HepG2 (cell line): ENCODE data around the gene GRK5. TPM values are rescaled to one million over a fixed set of nuclear protein-coding genes. Genes with fewer than 3 reads are reported as not detected.

ENCODE experiments used
- ARID2 ChIP-seq: sonication (generic); formaldehyde crosslinking; IDR thresholded peaks from 2 replicates; pipeline ENCODE4 v1.8.1; 2022; ENCODE audit warnings: mild to moderate bottlenecking, missing genetic modification reagents, borderline replicate concordance
- GATAD2A ChIP-seq: IDR thresholded peaks from 2 replicates; pipeline ENCODE4 v1.6.1; 2016
- MIER2 ChIP-seq: IDR thresholded peaks from 2 replicates; pipeline ENCODE4 v1.6.1; 2016; ENCODE audit warnings: missing biosample characterization, missing genetic modification reagents
- MIER3 ChIP-seq: IDR thresholded peaks from 2 replicates; pipeline ENCODE4 v1.6.1; 2016; ENCODE audit warnings: missing compliant biosample characterization, borderline replicate concordance
- MLX ChIP-seq: IDR thresholded peaks from 2 replicates; pipeline ENCODE4 v1.6.1; 2016
- MYC ChIP-seq: sonication (generic); formaldehyde crosslinking; IDR thresholded peaks from 2 replicates; pipeline ENCODE4 v1.9.0; 2021; ENCODE audit warnings: missing genetic modification reagents, borderline replicate concordance
- NFYB ChIP-seq: sonication (generic); formaldehyde crosslinking; IDR thresholded peaks from 2 replicates; pipeline ENCODE4 v1.4.0; 2020; ENCODE audit warnings: missing genetic modification reagents
- NR2F6 ChIP-seq, 2 experiments: IDR thresholded peaks; 2 replicates each; pipeline ENCODE4 v1.6.1; 2016; ENCODE audit warnings: antibody characterized with exemption in 1 of 2, mild to moderate bottlenecking in 1 of 2
- SAFB2 ChIP-seq: sonication (generic); formaldehyde crosslinking; IDR thresholded peaks from 2 replicates; pipeline ENCODE4 v1.5.1; 2020; ENCODE audit warnings: missing genetic modification reagents, low read depth, mild to moderate bottlenecking, borderline replicate concordance
- SOX5 ChIP-seq: IDR thresholded peaks from 2 replicates; pipeline ENCODE4 v1.6.1; 2016; ENCODE audit warnings: borderline replicate concordance
- THRA ChIP-seq: sonication (generic); formaldehyde crosslinking; IDR thresholded peaks from 2 replicates; pipeline ENCODE4 v1.4.0; 2020; ENCODE audit warnings: missing genetic modification reagents, borderline replicate concordance
- ZBTB14 ChIP-seq: sonication (generic); formaldehyde crosslinking; IDR thresholded peaks from 2 replicates; pipeline ENCODE4 v1.4.0; 2020; ENCODE audit warnings: missing genetic modification reagents
- ZFP37 ChIP-seq: sonication (generic); formaldehyde crosslinking; IDR thresholded peaks from 2 replicates; pipeline ENCODE4 v1.4.0; 2020; ENCODE audit warnings: missing genetic modification reagents, borderline replicate concordance
- ZNF142 ChIP-seq: sonication (generic); formaldehyde crosslinking; IDR thresholded peaks from 2 replicates; pipeline ENCODE4 v1.4.0; 2020; ENCODE audit warnings: missing genetic modification reagents
- ZNF280B ChIP-seq: sonication (generic); formaldehyde crosslinking; IDR thresholded peaks from 2 replicates; pipeline ENCODE4 v1.5.0; 2020; ENCODE audit warnings: missing genetic modification reagents, mild to moderate bottlenecking, borderline replicate concordance
- ZNF326 ChIP-seq: sonication (generic); formaldehyde crosslinking; IDR thresholded peaks from 2 replicates; pipeline ENCODE4 v1.4.0; 2020; ENCODE audit warnings: missing genetic modification reagents, borderline replicate concordance
- ZNF510 ChIP-seq: sonication (generic); formaldehyde crosslinking; IDR thresholded peaks from 2 replicates; pipeline ENCODE4 v1.4.0; 2020; ENCODE audit warnings: low read depth, mild to moderate bottlenecking, missing genetic modification reagents
- ZNF547 ChIP-seq: sonication (generic); formaldehyde crosslinking; IDR thresholded peaks from 2 replicates; pipeline ENCODE4 v1.5.1; 2020; ENCODE audit warnings: mild to moderate bottlenecking, missing genetic modification reagents
- ZNF766 ChIP-seq: sonication (generic); formaldehyde crosslinking; IDR thresholded peaks from 2 replicates; pipeline ENCODE4 v1.5.0; 2020; ENCODE audit warnings: missing genetic modification reagents, borderline replicate concordance
- ZNF784 ChIP-seq: sonication (generic); formaldehyde crosslinking; IDR thresholded peaks from 2 replicates; pipeline ENCODE4 v1.5.1; 2020; ENCODE audit warnings: missing genetic modification reagents, mild to moderate bottlenecking, borderline replicate concordance
- polyA plus RNA-seq, 8 experiments: library from polyadenylated mRNA; depleted of rRNA in 3 of 8; stranded (reverse) in 7 of 8; unstranded in 1 of 8; fragments of >200 nt; fragmentation: Illumina TruSeq in 4 of 8; extraction: Trizol in 4 of 8; gene quantifications; 2 replicates each; pipeline versions ENCODE4 v1.2.1 to v1.2.3, GENCODE V29; 2011 to 2016; ENCODE audit warnings: low read depth in 4 of 8, missing spikeins in 1 of 8, mixed read lengths in 1 of 8; ENCODE audit not compliant: insufficient read depth in 1 of 8
- total RNA-seq, 5 experiments: library from RNA; depleted of rRNA; stranded (reverse); fragments of >200 nt; fragmentation: Illumina TruSeq; extraction: Trizol; gene quantifications; 2 replicates each; pipeline ENCODE4 v1.2.3, GENCODE V29; 2016; ENCODE audit warnings: low read depth in 1 of 5

The GRK5 gene
- total and polyA plus RNA-seq, 2 of the 13 experiments (the other 11 are each of a cell fraction or from before 2014, with no cell fraction given): 10.4 to 12.6 TPM

- no peak for TF ChIP-seq ZNF142 (CRISPR knock-in tag)
- TF ChIP-seq ZNF547 (CRISPR knock-in tag): no peak
- no peak for TF ChIP-seq MIER2
- no peak for TF ChIP-seq NR2F6 (IDR thresholded peaks at IDR 0.05)
- TF ChIP-seq NR2F6 (CRISPR knock-in tag; IDR thresholded peaks at IDR 0.05): no peak
- TF ChIP-seq ZNF326 (CRISPR knock-in tag): no peak
- TF ChIP-seq ZBTB14 (CRISPR knock-in tag): no peak
- TF ChIP-seq THRA: no peak
- no peak for TF ChIP-seq MIER3 (CRISPR knock-in tag)
- peak; percentile 11; the same call in 1 of the 2 replicates for TF ChIP-seq MYC (CRISPR knock-in tag)
- TF ChIP-seq ZNF280B (CRISPR knock-in tag): no peak
- no peak for TF ChIP-seq SOX5 (CRISPR knock-in tag)
- TF ChIP-seq SAFB2: no peak
- TF ChIP-seq GATAD2A (CRISPR knock-in tag): no peak
- 0 out of 2 replicates have a peak, but pooled peaks have one; percentile 17 for TF ChIP-seq ARID2 (CRISPR knock-in tag)
- TF ChIP-seq ZFP37 (CRISPR knock-in tag): no peak
- TF ChIP-seq ZNF766 (CRISPR knock-in tag): no peak
- no peak for TF ChIP-seq MLX (CRISPR knock-in tag)
- TF ChIP-seq NFYB (CRISPR knock-in tag): no peak
- TF ChIP-seq ZNF510 (CRISPR knock-in tag): no peak
- peak; percentile 54; the same call in 1 of the 2 replicates for TF ChIP-seq ZNF784
These were observed 108.6 kb downstream of the GRK5 start (continued) for GRCh38 chr10:119316002-119316358.
